K562 (cell line): ENCODE measurements around the gene VSIG10. TPM values are rescaled to one million over a fixed set of nuclear protein-coding genes. Genes with fewer than 3 reads are reported as not detected.

Experiments
- BRCA1 ChIP-seq, 2 experiments: fragments of 450-650 bp in 1 of 2; sonication (generic) in 1 of 2; formaldehyde crosslinking in 1 of 2; IDR thresholded peaks; 2 replicates each; pipeline versions ENCODE4 v1.5.0 to v1.6.1; 2017 to 2020; ENCODE audit warnings: mild to moderate bottlenecking in 1 of 2, missing genetic modification reagents in 1 of 2
- CXXC5 ChIP-seq: fragments of 250-450 bp; sonication (Bioruptor Pico); IDR thresholded peaks from 2 replicates; pipeline ENCODE4 v1.8.0; 2022; ENCODE audit warnings: inconsistent platforms, mild to moderate bottlenecking, moderate library complexity
- ETV5 ChIP-seq: sonication (generic); formaldehyde crosslinking; IDR thresholded peaks from 2 replicates; pipeline ENCODE4 v1.4.0; 2020; ENCODE audit warnings: low read depth, mild to moderate bottlenecking, missing genetic modification reagents
- HINFP ChIP-seq: fragments of 450-650 bp; conservative IDR thresholded peaks from 2 replicates; pipeline ENCODE4 v1.6.1; 2016; ENCODE audit warnings: missing genetic modification characterization, low read depth, mild to moderate bottlenecking, control low read depth, missing compliant biosample characterization
- HMGN3 ChIP-seq: IDR thresholded peaks from 2 replicates; pipeline ENCODE4 v1.6.1; 2011; ENCODE audit warnings: borderline replicate concordance, low read depth, mild to moderate bottlenecking, mixed read lengths, low read length; ENCODE audit not compliant: insufficient read length; ENCODE audit errors: extremely low read depth
- HNRNPUL1 ChIP-seq: fragments of 200-400 bp; formaldehyde crosslinking; IDR thresholded peaks from 2 replicates; pipeline ENCODE4 v1.6.1; 2017; ENCODE audit warnings: low read length
- HOXB6 ChIP-seq: fragments of 250-450 bp; sonication (Bioruptor Pico); IDR thresholded peaks from 2 replicates; pipeline ENCODE4 v1.5.1; 2022; ENCODE audit warnings: mild to moderate bottlenecking, borderline replicate concordance
- KAT8 ChIP-seq: fragments of 450-650 bp; IDR thresholded peaks from 2 replicates; pipeline ENCODE4 v1.6.1; 2016; ENCODE audit warnings: low read depth, mild to moderate bottlenecking
- MED1 ChIP-seq: sonication (generic); formaldehyde crosslinking; IDR thresholded peaks from 2 replicates; pipeline ENCODE4 v1.8.1; 2023; ENCODE audit warnings: missing genetic modification reagents, borderline replicate concordance
- MLLT1 ChIP-seq, 2 experiments: fragments of 450-650 bp; IDR thresholded peaks; 2 replicates each; pipeline ENCODE4 v1.6.1; 2016
- MLX ChIP-seq, 2 experiments: fragments of 450-650 bp in 1 of 2; sonication (generic) in 1 of 2; formaldehyde crosslinking; conservative IDR thresholded peaks; 2 replicates each; pipeline versions ENCODE4 v1.4.0 to v1.8.1; 2020 to 2022; ENCODE audit warnings: mild to moderate bottlenecking in 1 of 2, missing genetic modification reagents in 1 of 2
- MXI1 ChIP-seq: IDR thresholded peaks from 2 replicates; pipeline ENCODE4 v1.6.1; 2011; ENCODE audit warnings: low read depth, mild to moderate bottlenecking, improper control_type of control experiment, low read length
- SAP30 ChIP-seq: fragments of 200-600 bp; sonication (generic); IDR thresholded peaks from 2 replicates; pipeline ENCODE4 v1.6.1; 2012; ENCODE audit warnings: borderline replicate concordance, low read depth, mild to moderate bottlenecking, moderate library complexity, low read length, control low read depth, inconsistent platforms; ENCODE audit not compliant: insufficient read depth, poor library complexity, severe bottlenecking
- SETDB1 ChIP-seq: IDR thresholded peaks from one replicate; pipeline ENCODE4 v1.6.1; 2012; ENCODE audit warnings: low read length, control low read depth, inconsistent platforms
- ZFPM2 ChIP-seq: fragments of 250-450 bp; sonication (Bioruptor Pico); IDR thresholded peaks from 2 replicates; pipeline ENCODE4 v1.5.1; 2022; ENCODE audit warnings: mild to moderate bottlenecking
- ZMIZ1 ChIP-seq, 2 experiments: fragments of 150-350 bp in 1 of 2; IDR thresholded peaks; 2 replicates each; pipeline ENCODE4 v1.6.1; 2012 to 2016; ENCODE audit warnings: low read depth in 2 of 2, low read length in 2 of 2, mild to moderate bottlenecking in 1 of 2, moderate library complexity in 1 of 2
- ZNF134 ChIP-seq: fragments of 250-450 bp; sonication (Bioruptor Pico); conservative IDR thresholded peaks from 2 replicates; pipeline ENCODE4 v1.4.0; 2020
- ZNF280B ChIP-seq: fragments of 250-450 bp; sonication (Bioruptor Pico); IDR thresholded peaks from 2 replicates; pipeline ENCODE4 v1.5.1; 2021; ENCODE audit warnings: mild to moderate bottlenecking
- polyA plus RNA-seq, 8 experiments: library from polyadenylated mRNA; depleted of rRNA in 4 of 8; stranded (reverse) in 5 of 8; unstranded in 3 of 8; fragments of >200 nt; fragmentation: Nextera tagmentation in 2 of 8; fragmentation: Illumina TruSeq in 1 of 8; extraction: Ambion mirVana in 2 of 8; extraction: Trizol in 1 of 8; gene quantifications; 2 replicates each; pipeline versions ENCODE4 v1.2.1 to v1.2.3, GENCODE V29; 2011 to 2014; ENCODE audit warnings: inconsistent platforms in 1 of 8, missing spikeins in 1 of 8
- total RNA-seq, 7 experiments: library from RNA; depleted of rRNA in 6 of 7; stranded (reverse); fragments of >200 nt in 6 of 7; fragmentation: Illumina TruSeq in 2 of 7; extraction: Trizol in 2 of 7; gene quantifications; 2 replicates each; pipeline versions ENCODE4 v1.2.1 to v1.2.3, GENCODE V29; 2011 to 2021; ENCODE audit warnings: low replicate concordance in 1 of 7

Gene VSIG10
- total and polyA plus RNA-seq, 9 of the 15 experiments (the other 6 are each of a cell fraction or from before 2014, with no cell fraction given) = 4.1 to 8.8 (median 4.7) TPM

- TF ChIP-seq HINFP (tag) (no peak), CXXC5 (peak; percentile 87), ZFPM2 (CRISPR knock-in tag) (no peak), MLLT1 (IDR thresholded peaks at IDR 0.05) (no peak), ZNF280B (CRISPR knock-in tag) (no peak), HMGN3 (peak; percentile 26), HOXB6 (CRISPR knock-in tag) (no peak), MED1 (CRISPR knock-in tag) (no peak), SAP30 (peak; percentile 82), HNRNPUL1 (no peak), BRCA1 (IDR thresholded peaks at IDR 0.05) (no peak), BRCA1 (CRISPR knock-in tag; IDR thresholded peaks at IDR 0.05) (no peak; the same call in 1 of the 2 replicates), ZMIZ1 (IDR thresholded peaks at IDR 0.05; ENCODE audit: low read depth in 2 of 2, low read length in 2 of 2) (no peak), MXI1 (peak; percentile 36; the same call in 1 of the 2 replicates), MLX (CRISPR knock-in tag; conservative IDR thresholded peaks at IDR 0.05) (no peak), ZNF134 (CRISPR knock-in tag) (no peak), SETDB1 (no peak), KAT8 (no peak), ETV5 (CRISPR knock-in tag) (no peak)
These were observed 32.2 kb upstream of the VSIG10 start, which contains the start of gene PEBP1 (continued) for GRCh38 chr12:118135788-118136558.
